B cell (primary cell): ENCODE measurements around the gene GART.

Source experiments
- CTCF ChIP-seq: fragments of 200-600 bp; IDR thresholded peaks from one replicate; pipeline ENCODE4 v1.8.0; 2022; ENCODE audit warnings: antibody characterized with exemption, mild to moderate bottlenecking
- EZH2 ChIP-seq: IDR thresholded peaks from 2 replicates; pipeline ENCODE4 v1.6.1; 2012; ENCODE audit warnings: borderline replicate concordance, low read depth, mild to moderate bottlenecking, moderate library complexity, low read length; ENCODE audit not compliant: insufficient read depth, poor library complexity, severe bottlenecking

GRCh38 chr21:33560965-33561364 is 19.0 kb upstream of the GART start:
- TF ChIP-seq CTCF (no peak), EZH2 (no peak)
